Measurements from ENCODE around the gene CANT1.

- TF ChIP-seq POLR2A (IDR thresholded peaks at IDR 0.05; ENCODE audit: extremely low read depth, insufficient read length), result no peak
- no peak for TF ChIP-seq CTCF (IDR thresholded peaks at IDR 0.05; ENCODE audit: low read depth, low read length)
- TF ChIP-seq MYC (IDR thresholded peaks at IDR 0.05; ENCODE audit: low read depth, low read length), result no peak
- no peak for TF ChIP-seq MAX (IDR thresholded peaks at IDR 0.05; ENCODE audit: low read depth, low read length)
Measured at GRCh38 chr17:79027274-79027924, 17.8 kb upstream of the CANT1 start.

Measured in NB4 (cell line).